ENCODE data around the gene ITGB1BP1.

The ITGB1BP1 gene

DNA sequence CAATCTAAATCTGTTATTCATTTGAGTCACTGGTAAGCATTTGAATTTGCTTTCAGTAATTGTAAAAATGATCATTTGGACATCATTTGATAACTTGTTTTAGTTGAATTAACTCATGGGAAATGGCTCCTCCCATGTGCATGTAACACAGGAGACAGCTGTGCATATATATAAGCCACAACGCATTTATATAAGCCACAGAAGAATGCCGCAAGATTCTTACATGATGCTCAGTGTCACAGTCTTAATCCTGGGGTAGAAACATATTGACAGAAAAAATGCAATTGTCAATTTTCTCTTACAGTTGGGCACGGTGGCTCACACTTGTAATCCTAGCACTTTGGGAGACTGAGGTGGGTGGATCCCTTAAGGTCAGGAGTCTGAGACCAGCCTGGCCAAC, 37.8 kb upstream of the ITGB1BP1 start:
- H3K27ac ChIP-seq (ENCODE audit: low read length): no peak overlapping the region
- H3K79me2 ChIP-seq (ENCODE audit: low read length): no peaks in the 10 kb centered on the region
- no peak overlapping the region for H3K4me2 ChIP-seq (ENCODE audit: low read depth, low read length)
- H3K4me1 ChIP-seq (ENCODE audit: low read length): no peaks in the 10 kb centered on the region
- no peaks in the 10 kb centered on the region for H3F3A ChIP-seq (ENCODE audit: insufficient read depth, low read length)
- H3K36me3 ChIP-seq (replicated peaks; ENCODE audit: insufficient read depth, low read length): no peaks in the 10 kb centered on the region; the same call in 1 of the 2 replicates
- H3K9me3 ChIP-seq (replicated peaks; ENCODE audit: insufficient read depth, low read length): no peaks in the 10 kb centered on the region
- H3K27me3 ChIP-seq (replicated peaks; ENCODE audit: insufficient read depth, low read length): no peaks in the 10 kb centered on the region
- TF ChIP-seq, protein P1, sequence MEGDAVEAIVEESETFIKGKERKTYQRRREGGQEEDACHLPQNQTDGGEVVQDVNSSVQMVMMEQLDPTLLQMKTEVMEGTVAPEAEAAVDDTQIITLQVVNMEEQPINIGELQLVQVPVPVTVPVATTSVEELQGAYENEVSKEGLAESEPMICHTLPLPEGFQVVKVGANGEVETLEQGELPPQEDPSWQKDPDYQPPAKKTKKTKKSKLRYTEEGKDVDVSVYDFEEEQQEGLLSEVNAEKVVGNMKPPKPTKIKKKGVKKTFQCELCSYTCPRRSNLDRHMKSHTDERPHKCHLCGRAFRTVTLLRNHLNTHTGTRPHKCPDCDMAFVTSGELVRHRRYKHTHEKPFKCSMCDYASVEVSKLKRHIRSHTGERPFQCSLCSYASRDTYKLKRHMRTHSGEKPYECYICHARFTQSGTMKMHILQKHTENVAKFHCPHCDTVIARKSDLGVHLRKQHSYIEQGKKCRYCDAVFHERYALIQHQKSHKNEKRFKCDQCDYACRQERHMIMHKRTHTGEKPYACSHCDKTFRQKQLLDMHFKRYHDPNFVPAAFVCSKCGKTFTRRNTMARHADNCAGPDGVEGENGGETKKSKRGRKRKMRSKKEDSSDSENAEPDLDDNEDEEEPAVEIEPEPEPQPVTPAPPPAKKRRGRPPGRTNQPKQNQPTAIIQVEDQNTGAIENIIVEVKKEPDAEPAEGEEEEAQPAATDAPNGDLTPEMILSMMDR (IDR thresholded peaks at IDR 0.05; ENCODE audit: low read length): no peak
- no peak for DNase-seq
- no peaks in the 10 kb centered on the region for H3K9me2 ChIP-seq (replicated peaks; ENCODE audit: insufficient read depth, low read length)
- H3K9ac ChIP-seq (ENCODE audit: low read length): no peak overlapping the region
- no peak overlapping the region for H3K4me3 ChIP-seq (ENCODE audit: low read length)
- H2AFZ ChIP-seq (ENCODE audit: low read length): no peak overlapping the region
- no peaks in the 10 kb centered on the region for H4K20me1 ChIP-seq (ENCODE audit: insufficient read depth, low read length)

- Histone ChIP-seq H3K4me3 (ENCODE audit: low read length) (no peak overlapping the region), H2AFZ (ENCODE audit: low read length) (no peak overlapping the region), H3K9me2 (replicated peaks; ENCODE audit: insufficient read depth, low read length) (no peaks in the 10 kb centered on the region), H3K4me2 (ENCODE audit: low read depth, low read length) (no peak overlapping the region), H3K79me2 (ENCODE audit: low read length) (no peaks in the 10 kb centered on the region), H3K9me3 (replicated peaks; ENCODE audit: insufficient read depth, low read length) (no peaks in the 10 kb centered on the region), H3K27me3 (replicated peaks; ENCODE audit: insufficient read depth, low read length) (no peaks in the 10 kb centered on the region), H3K4me1 (ENCODE audit: low read length) (no peaks in the 10 kb centered on the region), H3K9ac (ENCODE audit: low read length) (no peak overlapping the region), H3F3A (ENCODE audit: insufficient read depth, low read length) (no peaks in the 10 kb centered on the region), H3K27ac (ENCODE audit: low read length) (no peak overlapping the region), H4K20me1 (ENCODE audit: insufficient read depth, low read length) (no peaks in the 10 kb centered on the region), H3K36me3 (replicated peaks; ENCODE audit: insufficient read depth, low read length) (no peaks in the 10 kb centered on the region; the same call in 1 of the 2 replicates)
- TF ChIP-seq, protein P1 (IDR thresholded peaks at IDR 0.05; ENCODE audit: low read length): no peak
- no peak for TF ChIP-seq EZH2 (optimal IDR thresholded peaks at IDR 0.05; ENCODE audit: low read depth, low read length)
- no peak for TF ChIP-seq EZH2phosphoT487 (IDR thresholded peaks at IDR 0.05; ENCODE audit: low read length)
- DNase-seq: no peak
Observed at GRCh38 chr2:9460441-9461017, 37.2 kb upstream of the ITGB1BP1 start.

DNA sequence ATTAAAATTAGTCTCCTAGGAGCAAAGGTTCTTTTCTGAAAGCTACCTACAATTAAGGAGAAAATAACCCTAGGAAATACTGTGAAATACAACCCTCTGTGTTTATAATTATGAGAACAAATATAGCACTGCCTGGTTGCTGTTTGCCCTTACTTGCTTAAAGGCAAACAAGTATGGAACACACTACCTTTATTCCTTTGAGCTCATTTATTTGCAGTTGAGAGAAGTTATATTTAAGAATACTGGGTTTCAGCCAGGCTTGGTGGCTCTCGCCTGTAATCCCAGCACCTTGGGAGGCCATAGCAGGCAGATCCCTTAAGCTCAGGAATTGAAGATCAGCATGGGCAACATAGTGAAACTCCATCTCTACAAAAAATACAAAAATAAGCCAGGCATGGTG, 27.9 kb upstream of the ITGB1BP1 start:
- no peaks in the 10 kb centered on the region for H3K9me3 ChIP-seq (replicated peaks; ENCODE audit: insufficient read depth, low read length)
- H3K9me2 ChIP-seq (replicated peaks; ENCODE audit: insufficient read depth, low read length): no peaks in the 10 kb centered on the region
- no peaks in the 10 kb centered on the region for H4K20me1 ChIP-seq (ENCODE audit: insufficient read depth, low read length)
- H3K36me3 ChIP-seq (replicated peaks; ENCODE audit: insufficient read depth, low read length): no peaks in the 10 kb centered on the region
- no peak overlapping the region for H3K4me3 ChIP-seq (ENCODE audit: low read length)
- no peak for TF ChIP-seq EZH2phosphoT487 (IDR thresholded peaks at IDR 0.05; ENCODE audit: low read length)
- no peak for TF ChIP-seq EZH2 (optimal IDR thresholded peaks at IDR 0.05; ENCODE audit: low read depth, low read length)
- TF ChIP-seq, protein P1 (IDR thresholded peaks at IDR 0.05; ENCODE audit: low read length): no peak
- H3K4me1 ChIP-seq (ENCODE audit: low read length): no peaks in the 10 kb centered on the region
- H2AFZ ChIP-seq (ENCODE audit: low read length): no peak overlapping the region
- H3K27me3 ChIP-seq (replicated peaks; ENCODE audit: insufficient read depth, low read length): no peaks in the 10 kb centered on the region
- H3K9ac ChIP-seq (ENCODE audit: low read length): no peak overlapping the region
- no peak overlapping the region for H3K4me2 ChIP-seq (ENCODE audit: low read depth, low read length)
- H3F3A ChIP-seq (ENCODE audit: insufficient read depth, low read length): no peaks in the 10 kb centered on the region
- DNase-seq: no peak
- H3K27ac ChIP-seq (ENCODE audit: low read length): no peak overlapping the region
- H3K79me2 ChIP-seq (ENCODE audit: low read length): no peaks in the 10 kb centered on the region

Data from MM.1S (cell line).